HG02588 (cell line): ENCODE data around the gene CXXC1.
A peak's percentile ranks its signal among the peaks of the same experiment; 100 is the strongest.
"Not testable (repeated sequence)": the region's sequence is repeated elsewhere in the genome, so short reads cannot be mapped to it uniquely, and the experiment has no call there.

ENCODE experiments used
- ATAC-seq: cut with Tn5 transposase; IDR thresholded peaks from one replicate; pipeline ENCODE4 v1.9.1; 2021; ENCODE audit warnings: mild to moderate bottlenecking, moderate library complexity; ENCODE audit not compliant: unreplicated experiment

Gene CXXC1

GRCh38 chr18:50276452-50276851 lies 11.0 kb downstream of the CXXC1 start:
- ATAC-seq: no peak

- ATAC-seq: no peak
These were observed 11.9 kb downstream of the CXXC1 start for GRCh38 chr18:50275503-50276036.

- ATAC-seq: no peak
These were observed 12.6 kb downstream of the CXXC1 start for GRCh38 chr18:50274941-50275340.

- no peak for ATAC-seq
These were observed 13.4 kb downstream of the CXXC1 start for GRCh38 chr18:50274044-50274442.

GRCh38 chr18:50273203-50274043 lies 14.1 kb downstream of the CXXC1 start:
- no peak for ATAC-seq

GRCh38 chr18:50272568-50272967 lies 14.9 kb downstream of the CXXC1 start:
- ATAC-seq: no peak

- ATAC-seq: peak; percentile 71
These were observed 19.3 kb downstream of the CXXC1 start for GRCh38 chr18:50268022-50268747.

- peak; percentile 78 for ATAC-seq
These were observed 21.2 kb downstream of the CXXC1 start, which contains the start of gene CFAP53 for GRCh38 chr18:50266248-50266704. CFAP53 (minus strand) TSS chr18:50266495; CDS start chr18:50266404, 91 bp downstream.

- no peak for ATAC-seq
These were observed 24.5 kb downstream of the CXXC1 start for GRCh38 chr18:50262977-50263376.

- no peak for ATAC-seq
These were observed 36.6 kb downstream of the CXXC1 start for GRCh38 chr18:50250935-50251334.

- ATAC-seq: no peak
These were observed 37.9 kb downstream of the CXXC1 start for GRCh38 chr18:50249576-50249975.

- ATAC-seq: no peak
These were observed 39.9 kb downstream of the CXXC1 start for GRCh38 chr18:50247561-50247960.

GRCh38 chr18:50241768-50242167 lies 45.7 kb downstream of the CXXC1 start:
- not testable (repeated sequence) for ATAC-seq

GRCh38 chr18:50240080-50240563 lies 47.4 kb downstream of the CXXC1 start:
- ATAC-seq: no peak

- no peak for ATAC-seq
These were observed 55.1 kb downstream of the CXXC1 start for GRCh38 chr18:50232419-50232818.
